HepG2 (cell line): ENCODE measurements around the gene SPATA33. TPM values are rescaled to one million over a fixed set of nuclear protein-coding genes. Genes with fewer than 3 reads are reported as not detected.
A peak's percentile ranks its signal among the peaks of the same experiment; 100 is the strongest.

Experiments
- KAT8 ChIP-seq: IDR thresholded peaks from 2 replicates; pipeline ENCODE4 v1.6.1; 2016; ENCODE audit warnings: missing genetic modification reagents, missing compliant biosample characterization
- KLF16 ChIP-seq, 2 experiments: sonication (generic) in 1 of 2; formaldehyde crosslinking in 1 of 2; IDR thresholded peaks; 2 replicates each; pipeline versions ENCODE4 v1.6.1 to v1.8.0; 2016 to 2023; ENCODE audit warnings: missing genetic modification reagents in 2 of 2, missing compliant biosample characterization in 1 of 2
- MYNN ChIP-seq: sonication (generic); formaldehyde crosslinking; IDR thresholded peaks from 2 replicates; pipeline ENCODE4 v1.4.0; 2020; ENCODE audit warnings: mild to moderate bottlenecking, low read depth, missing genetic modification reagents
- SP5 ChIP-seq: IDR thresholded peaks from 2 replicates; pipeline ENCODE4 v1.6.1; 2016; ENCODE audit warnings: low read depth, borderline replicate concordance
- polyA plus RNA-seq, 8 experiments: library from polyadenylated mRNA; depleted of rRNA in 3 of 8; stranded (reverse) in 7 of 8; unstranded in 1 of 8; fragments of >200 nt; fragmentation: Illumina TruSeq in 4 of 8; extraction: Trizol in 4 of 8; gene quantifications; 2 replicates each; pipeline versions ENCODE4 v1.2.1 to v1.2.3, GENCODE V29; 2011 to 2016; ENCODE audit warnings: low read depth in 4 of 8, missing spikeins in 1 of 8, mixed read lengths in 1 of 8; ENCODE audit not compliant: insufficient read depth in 1 of 8
- total RNA-seq, 5 experiments: library from RNA; depleted of rRNA; stranded (reverse); fragments of >200 nt; fragmentation: Illumina TruSeq; extraction: Trizol; gene quantifications; 2 replicates each; pipeline ENCODE4 v1.2.3, GENCODE V29; 2016; ENCODE audit warnings: low read depth in 1 of 5
- TF ChIP-seq, protein P1 (sequence below): sonication (generic); formaldehyde crosslinking; IDR thresholded peaks from one replicate; pipeline ENCODE4 v1.5.1; 2020; ENCODE audit warnings: mild to moderate bottlenecking, missing genetic modification reagents; ENCODE audit errors: not compliant biosample characterization
- TF ChIP-seq, protein P2 (sequence below): IDR thresholded peaks from 2 replicates; pipeline ENCODE4 v1.6.1; 2016; ENCODE audit warnings: missing compliant biosample characterization, missing genetic modification reagents, borderline replicate concordance
- TF ChIP-seq, protein P3 (sequence below): sonication (generic); formaldehyde crosslinking; IDR thresholded peaks from 2 replicates; pipeline ENCODE4 v1.8.1; 2022; ENCODE audit warnings: low read depth, mild to moderate bottlenecking, missing genetic modification reagents
- TF ChIP-seq, protein P4 (sequence below): sonication (generic); formaldehyde crosslinking; IDR thresholded peaks from 2 replicates; pipeline ENCODE4 v1.4.0; 2020; ENCODE audit warnings: missing genetic modification reagents, borderline replicate concordance
- TF ChIP-seq, protein P5 (sequence below): sonication (generic); formaldehyde crosslinking; IDR thresholded peaks from 2 replicates; pipeline ENCODE4 v1.8.0; 2022; ENCODE audit warnings: mild to moderate bottlenecking, missing genetic modification reagents

Gene SPATA33
- total and polyA plus RNA-seq, 2 of the 13 experiments (the other 11 are each of a cell fraction or from before 2014, with no cell fraction given): 5.7 to 11.0 TPM

DNA sequence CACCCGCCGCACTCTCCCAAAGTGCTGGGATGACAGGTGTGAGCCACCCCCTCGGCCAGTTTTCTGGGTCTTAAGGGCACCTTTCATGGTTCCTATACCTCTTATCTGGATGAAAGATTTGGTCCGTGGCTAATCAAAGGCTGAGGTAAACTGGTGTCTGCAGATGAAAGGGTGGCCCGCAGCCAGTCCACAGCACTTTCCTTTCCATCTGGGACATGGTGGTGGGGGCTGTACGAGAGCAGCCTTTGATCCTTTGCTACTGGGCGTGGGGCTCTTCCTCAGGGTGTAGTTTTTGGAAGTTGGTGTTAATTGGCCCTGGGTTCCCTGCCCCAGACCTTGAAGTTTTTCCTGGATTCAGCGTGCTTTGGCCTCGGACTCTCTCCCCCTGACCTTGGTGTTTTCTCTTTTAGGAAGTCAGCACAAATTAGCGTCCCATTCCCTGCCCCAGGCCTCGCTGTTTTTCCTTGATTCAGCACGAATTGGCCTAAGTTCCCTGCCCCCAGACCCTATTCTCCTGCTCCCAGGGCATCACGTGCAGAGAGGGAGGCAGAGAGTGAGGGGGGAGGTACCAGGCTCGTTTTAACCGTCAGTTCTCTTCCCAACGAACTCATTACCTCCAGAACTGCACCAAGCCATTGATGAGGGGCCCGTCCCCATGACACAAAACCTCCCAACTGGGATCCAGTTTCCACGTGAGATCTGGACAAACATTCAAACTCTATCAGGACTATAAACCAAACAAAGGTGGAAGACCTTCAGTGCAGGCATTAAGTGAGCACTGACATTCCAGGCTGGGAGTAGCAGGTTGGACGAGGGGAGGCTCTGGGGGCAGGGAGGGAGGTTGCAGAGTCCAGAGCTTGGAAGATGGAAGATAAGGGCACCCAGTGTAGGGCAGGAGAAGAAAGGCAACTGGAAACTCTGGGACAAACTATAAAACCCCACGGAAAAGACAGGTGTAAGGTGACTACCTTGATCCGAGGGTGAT, 32.6 kb upstream of the SPATA33 start (continued):
- TF ChIP-seq, protein P1, sequence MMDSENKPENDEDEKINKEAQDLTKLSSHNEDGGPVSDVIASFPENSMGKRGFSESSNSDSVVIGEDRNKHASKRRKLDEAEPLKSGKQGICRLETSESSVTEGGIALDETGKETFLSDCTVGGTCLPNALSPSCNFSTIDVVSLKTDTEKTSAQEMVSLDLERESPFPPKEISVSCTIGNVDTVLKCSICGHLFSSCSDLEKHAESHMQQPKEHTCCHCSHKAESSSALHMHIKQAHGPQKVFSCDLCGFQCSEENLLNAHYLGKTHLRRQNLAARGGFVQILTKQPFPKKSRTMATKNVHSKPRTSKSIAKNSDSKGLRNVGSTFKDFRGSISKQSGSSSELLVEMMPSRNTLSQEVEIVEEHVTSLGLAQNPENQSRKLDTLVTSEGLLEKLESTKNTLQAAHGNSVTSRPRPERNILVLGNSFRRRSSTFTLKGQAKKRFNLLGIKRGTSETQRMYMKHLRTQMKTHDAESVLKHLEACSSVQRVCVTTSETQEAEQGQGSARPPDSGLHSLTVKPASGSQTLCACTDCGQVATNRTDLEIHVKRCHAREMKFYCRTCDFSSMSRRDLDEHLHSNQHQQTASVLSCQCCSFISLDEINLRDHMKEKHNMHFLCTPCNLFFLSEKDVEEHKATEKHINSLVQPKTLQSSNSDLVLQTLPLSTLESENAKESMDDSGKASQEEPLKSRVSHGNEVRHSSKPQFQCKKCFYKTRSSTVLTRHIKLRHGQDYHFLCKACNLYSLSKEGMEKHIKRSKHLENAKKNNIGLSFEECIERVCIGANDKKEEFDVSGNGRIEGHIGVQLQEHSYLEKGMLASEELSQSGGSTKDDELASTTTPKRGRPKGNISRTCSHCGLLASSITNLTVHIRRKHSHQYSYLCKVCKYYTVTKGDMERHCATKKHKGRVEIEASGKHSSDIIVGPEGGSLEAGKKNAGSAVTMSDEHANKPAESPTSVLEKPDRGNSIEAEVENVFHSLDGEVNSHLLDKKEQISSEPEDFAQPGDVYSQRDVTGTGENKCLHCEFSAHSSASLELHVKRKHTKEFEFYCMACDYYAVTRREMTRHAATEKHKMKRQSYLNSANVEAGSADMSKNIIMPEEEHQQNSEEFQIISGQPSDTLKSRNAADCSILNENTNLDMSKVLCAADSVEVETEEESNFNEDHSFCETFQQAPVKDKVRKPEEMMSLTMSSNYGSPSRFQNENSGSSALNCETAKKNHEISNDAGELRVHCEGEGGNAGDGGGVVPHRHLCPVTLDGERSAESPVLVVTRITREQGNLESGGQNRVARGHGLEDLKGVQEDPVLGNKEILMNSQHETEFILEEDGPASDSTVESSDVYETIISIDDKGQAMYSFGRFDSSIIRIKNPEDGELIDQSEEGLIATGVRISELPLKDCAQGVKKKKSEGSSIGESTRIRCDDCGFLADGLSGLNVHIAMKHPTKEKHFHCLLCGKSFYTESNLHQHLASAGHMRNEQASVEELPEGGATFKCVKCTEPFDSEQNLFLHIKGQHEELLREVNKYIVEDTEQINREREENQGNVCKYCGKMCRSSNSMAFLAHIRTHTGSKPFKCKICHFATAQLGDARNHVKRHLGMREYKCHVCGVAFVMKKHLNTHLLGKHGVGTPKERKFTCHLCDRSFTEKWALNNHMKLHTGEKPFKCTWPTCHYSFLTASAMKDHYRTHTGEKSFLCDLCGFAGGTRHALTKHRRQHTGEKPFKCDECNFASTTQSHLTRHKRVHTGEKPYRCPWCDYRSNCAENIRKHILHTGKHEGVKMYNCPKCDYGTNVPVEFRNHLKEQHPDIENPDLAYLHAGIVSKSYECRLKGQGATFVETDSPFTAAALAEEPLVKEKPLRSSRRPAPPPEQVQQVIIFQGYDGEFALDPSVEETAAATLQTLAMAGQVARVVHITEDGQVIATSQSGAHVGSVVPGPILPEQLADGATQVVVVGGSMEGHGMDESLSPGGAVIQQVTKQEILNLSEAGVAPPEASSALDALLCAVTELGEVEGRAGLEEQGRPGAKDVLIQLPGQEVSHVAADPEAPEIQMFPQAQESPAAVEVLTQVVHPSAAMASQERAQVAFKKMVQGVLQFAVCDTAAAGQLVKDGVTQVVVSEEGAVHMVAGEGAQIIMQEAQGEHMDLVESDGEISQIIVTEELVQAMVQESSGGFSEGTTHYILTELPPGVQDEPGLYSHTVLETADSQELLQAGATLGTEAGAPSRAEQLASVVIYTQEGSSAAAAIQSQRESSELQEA (CRISPR knock-in tag): peak; percentile 42
- TF ChIP-seq, protein P2, sequence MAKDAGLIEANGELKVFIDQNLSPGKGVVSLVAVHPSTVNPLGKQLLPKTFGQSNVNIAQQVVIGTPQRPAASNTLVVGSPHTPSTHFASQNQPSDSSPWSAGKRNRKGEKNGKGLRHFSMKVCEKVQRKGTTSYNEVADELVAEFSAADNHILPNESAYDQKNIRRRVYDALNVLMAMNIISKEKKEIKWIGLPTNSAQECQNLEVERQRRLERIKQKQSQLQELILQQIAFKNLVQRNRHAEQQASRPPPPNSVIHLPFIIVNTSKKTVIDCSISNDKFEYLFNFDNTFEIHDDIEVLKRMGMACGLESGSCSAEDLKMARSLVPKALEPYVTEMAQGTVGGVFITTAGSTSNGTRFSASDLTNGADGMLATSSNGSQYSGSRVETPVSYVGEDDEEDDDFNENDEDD (CRISPR knock-in tag): 0 out of 2 replicates have a peak, but pooled peaks have one; percentile 5
- TF ChIP-seq, protein P3, sequence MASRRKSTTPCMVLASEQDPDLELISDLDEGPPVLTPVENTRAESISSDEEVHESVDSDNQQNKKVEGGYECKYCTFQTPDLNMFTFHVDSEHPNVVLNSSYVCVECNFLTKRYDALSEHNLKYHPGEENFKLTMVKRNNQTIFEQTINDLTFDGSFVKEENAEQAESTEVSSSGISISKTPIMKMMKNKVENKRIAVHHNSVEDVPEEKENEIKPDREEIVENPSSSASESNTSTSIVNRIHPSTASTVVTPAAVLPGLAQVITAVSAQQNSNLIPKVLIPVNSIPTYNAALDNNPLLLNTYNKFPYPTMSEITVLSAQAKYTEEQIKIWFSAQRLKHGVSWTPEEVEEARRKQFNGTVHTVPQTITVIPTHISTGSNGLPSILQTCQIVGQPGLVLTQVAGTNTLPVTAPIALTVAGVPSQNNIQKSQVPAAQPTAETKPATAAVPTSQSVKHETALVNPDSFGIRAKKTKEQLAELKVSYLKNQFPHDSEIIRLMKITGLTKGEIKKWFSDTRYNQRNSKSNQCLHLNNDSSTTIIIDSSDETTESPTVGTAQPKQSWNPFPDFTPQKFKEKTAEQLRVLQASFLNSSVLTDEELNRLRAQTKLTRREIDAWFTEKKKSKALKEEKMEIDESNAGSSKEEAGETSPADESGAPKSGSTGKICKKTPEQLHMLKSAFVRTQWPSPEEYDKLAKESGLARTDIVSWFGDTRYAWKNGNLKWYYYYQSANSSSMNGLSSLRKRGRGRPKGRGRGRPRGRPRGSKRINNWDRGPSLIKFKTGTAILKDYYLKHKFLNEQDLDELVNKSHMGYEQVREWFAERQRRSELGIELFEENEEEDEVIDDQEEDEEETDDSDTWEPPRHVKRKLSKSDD (CRISPR knock-in tag): 0 out of 2 replicates have a peak, but pooled peaks have one; percentile 34
- TF ChIP-seq, protein P4, sequence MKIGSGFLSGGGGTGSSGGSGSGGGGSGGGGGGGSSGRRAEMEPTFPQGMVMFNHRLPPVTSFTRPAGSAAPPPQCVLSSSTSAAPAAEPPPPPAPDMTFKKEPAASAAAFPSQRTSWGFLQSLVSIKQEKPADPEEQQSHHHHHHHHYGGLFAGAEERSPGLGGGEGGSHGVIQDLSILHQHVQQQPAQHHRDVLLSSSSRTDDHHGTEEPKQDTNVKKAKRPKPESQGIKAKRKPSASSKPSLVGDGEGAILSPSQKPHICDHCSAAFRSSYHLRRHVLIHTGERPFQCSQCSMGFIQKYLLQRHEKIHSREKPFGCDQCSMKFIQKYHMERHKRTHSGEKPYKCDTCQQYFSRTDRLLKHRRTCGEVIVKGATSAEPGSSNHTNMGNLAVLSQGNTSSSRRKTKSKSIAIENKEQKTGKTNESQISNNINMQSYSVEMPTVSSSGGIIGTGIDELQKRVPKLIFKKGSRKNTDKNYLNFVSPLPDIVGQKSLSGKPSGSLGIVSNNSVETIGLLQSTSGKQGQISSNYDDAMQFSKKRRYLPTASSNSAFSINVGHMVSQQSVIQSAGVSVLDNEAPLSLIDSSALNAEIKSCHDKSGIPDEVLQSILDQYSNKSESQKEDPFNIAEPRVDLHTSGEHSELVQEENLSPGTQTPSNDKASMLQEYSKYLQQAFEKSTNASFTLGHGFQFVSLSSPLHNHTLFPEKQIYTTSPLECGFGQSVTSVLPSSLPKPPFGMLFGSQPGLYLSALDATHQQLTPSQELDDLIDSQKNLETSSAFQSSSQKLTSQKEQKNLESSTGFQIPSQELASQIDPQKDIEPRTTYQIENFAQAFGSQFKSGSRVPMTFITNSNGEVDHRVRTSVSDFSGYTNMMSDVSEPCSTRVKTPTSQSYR: peak; percentile 23; the same call in 1 of the 2 replicates
- TF ChIP-seq KAT8 (CRISPR knock-in tag) (0 out of 2 replicates have a peak, but pooled peaks have one; percentile 26), SP5 (CRISPR knock-in tag) (peak; percentile 47; the same call in 1 of the 2 replicates), MYNN (CRISPR knock-in tag) (no peak), KLF16 (CRISPR knock-in tag; IDR thresholded peaks at IDR 0.05) (no peak)
- TF ChIP-seq, protein P5, sequence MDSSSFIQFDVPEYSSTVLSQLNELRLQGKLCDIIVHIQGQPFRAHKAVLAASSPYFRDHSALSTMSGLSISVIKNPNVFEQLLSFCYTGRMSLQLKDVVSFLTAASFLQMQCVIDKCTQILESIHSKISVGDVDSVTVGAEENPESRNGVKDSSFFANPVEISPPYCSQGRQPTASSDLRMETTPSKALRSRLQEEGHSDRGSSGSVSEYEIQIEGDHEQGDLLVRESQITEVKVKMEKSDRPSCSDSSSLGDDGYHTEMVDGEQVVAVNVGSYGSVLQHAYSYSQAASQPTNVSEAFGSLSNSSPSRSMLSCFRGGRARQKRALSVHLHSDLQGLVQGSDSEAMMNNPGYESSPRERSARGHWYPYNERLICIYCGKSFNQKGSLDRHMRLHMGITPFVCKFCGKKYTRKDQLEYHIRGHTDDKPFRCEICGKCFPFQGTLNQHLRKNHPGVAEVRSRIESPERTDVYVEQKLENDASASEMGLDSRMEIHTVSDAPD (CRISPR knock-in tag): 0 out of 2 replicates have a peak, but pooled peaks have one; percentile 20
